ENCODE results near the gene OCIAD2.

DNA sequence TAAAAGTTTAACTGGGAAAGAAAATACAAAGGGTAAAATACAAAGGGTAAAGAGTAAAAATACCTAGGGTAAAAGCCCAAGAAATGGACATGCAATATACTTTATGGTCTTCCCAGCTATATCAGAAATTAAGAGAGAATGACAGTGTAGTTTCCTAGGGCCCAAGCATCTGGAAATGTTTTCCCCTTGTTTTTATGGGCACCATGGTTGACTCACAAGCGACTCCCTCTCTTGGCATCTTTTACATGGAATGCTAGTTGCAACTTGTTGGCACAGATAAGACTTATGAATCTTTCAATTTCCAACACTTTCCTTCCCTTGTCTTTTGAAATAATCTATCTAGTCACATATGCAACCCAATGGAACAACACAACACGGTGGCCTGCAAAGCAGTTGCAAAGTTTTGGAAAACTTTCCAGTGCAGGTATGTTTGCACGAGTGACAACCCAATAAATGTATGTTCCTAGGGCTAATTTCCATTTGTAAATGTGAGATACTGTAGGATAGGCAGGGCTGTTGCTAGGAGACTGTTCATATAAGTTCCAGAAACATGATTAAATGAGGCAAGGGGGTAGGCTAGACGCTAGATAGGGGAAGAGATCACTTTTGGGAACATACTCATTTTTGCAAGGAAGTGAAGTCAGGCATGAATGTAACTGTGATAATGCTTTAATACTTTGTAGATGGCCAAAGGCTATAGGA lies 43.1 kb upstream of the OCIAD2 start:
- no peak for TF ChIP-seq EZH2phosphoT487 (IDR thresholded peaks at IDR 0.05; ENCODE audit: insufficient read depth, low read depth)
- no peak for TF ChIP-seq EZH2 (IDR thresholded peaks at IDR 0.05; ENCODE audit: insufficient read depth, poor library complexity, severe bottlenecking)

Measured in GM23248 (cell line).